ENCODE results near the gene RFX3.

Gene RFX3

DNA sequence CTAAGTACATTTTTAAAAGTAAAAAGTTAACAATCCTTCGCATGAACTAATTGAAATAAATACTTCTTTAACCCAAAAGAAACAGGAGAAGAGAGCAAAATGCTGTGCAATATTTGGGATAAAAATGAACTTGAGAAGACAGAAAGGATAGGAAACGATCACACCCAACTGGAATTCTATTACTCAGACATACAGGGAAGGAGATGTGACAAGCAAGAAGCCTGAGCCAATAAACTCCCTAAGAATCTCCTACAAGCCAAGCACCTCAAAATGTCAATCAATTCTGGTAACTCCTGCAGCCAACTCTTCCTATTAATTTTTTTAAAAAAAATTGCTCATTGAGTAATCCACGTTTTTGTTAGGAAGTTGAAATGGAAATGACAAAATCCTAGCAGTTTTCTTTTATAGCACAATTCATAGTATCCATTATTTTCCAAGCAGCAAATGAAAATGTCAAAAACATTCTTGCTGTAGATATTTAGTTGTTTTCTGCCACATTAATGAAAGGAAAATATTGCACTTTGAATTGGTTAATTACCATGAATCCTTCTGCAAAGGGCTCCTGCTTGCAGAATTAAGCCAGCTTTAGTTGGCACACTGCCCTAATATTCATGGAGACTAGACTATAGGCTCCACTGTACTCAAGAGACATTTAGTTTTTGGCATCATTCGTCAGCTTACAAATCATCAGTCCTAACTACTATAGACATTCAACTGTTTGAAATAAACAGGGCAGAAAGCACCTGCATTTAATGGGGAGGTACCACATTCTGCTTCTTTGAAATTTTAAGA, 89.0 kb downstream of the RFX3 start:
- in situ Hi-C loops (cut with MboI; ENCODE audit: low sequenced_read_pairs) = loop anchor here (25.0 kb wide), 1 partner anchor 200 kb away; no protein-coding TSS in a partner anchor

DNA sequence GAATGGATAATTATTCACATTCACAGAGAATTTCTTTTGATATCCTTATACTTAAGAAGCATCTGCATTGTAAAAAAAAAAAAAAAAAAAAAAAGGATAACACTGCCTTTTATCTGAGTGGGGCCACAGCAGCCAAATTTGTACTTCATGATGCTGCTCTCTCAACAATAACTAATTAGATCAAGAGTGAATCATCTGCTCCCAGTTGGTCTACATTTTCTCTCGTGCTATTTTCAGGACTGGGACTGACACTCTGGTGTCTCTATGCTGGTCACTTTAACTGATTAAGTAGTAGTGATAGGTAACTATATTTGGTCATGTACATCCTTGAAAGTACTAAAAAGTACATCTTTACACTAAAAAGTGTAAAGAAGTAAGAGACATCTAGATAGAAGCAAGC, 90.1 kb downstream of the RFX3 start:
- in situ Hi-C loops (cut with MboI; ENCODE audit: low sequenced_read_pairs) = loop anchor here (25.0 kb wide), 1 partner anchor 198 kb away; no protein-coding TSS in a partner anchor

DNA sequence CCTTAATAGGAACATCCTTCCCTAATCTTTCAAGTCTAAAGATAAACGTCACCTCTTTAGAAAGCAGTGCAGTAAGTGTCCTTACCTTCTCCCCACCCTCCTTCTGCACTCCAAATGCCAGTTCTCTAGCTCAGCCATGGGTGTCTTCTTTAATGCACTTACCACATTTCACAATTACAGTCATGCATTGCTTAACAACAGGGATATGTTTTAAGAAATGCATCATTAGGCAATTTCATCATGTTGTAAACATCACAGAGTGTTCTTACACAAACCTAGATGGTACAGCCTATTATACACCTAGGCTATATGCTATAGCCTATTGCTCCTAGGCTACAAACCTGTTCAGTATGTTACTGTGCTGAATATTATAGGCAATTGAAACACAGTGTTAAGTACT, 91.2 kb downstream of the RFX3 start:
- in situ Hi-C loops (cut with MboI; ENCODE audit: low sequenced_read_pairs) = loop anchor here (25.0 kb wide), 1 partner anchor 197 kb away; no protein-coding TSS in a partner anchor

DNA sequence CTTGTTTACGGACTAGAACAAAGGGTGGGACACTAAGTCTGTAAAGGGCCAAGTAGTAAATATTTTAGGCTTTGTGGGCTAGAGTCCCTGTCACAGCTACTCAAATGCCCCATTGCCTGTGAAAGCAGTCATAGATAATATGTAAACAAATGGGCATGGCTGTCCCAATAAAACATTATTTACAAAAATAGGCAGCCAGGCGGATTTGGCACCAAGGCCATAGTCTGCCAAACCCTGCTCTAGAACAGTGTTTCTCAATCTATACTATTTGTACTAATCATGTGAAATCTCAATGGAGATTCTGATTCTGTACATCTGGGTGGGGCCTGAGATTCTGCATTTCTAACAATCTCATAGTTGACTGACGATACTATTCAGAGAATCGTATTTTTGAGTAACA, 92.0 kb downstream of the RFX3 start:
- in situ Hi-C loops (cut with MboI; ENCODE audit: low sequenced_read_pairs) = loop anchor here (25.0 kb wide), 1 partner anchor 196 kb away; no protein-coding TSS in a partner anchor

DNA sequence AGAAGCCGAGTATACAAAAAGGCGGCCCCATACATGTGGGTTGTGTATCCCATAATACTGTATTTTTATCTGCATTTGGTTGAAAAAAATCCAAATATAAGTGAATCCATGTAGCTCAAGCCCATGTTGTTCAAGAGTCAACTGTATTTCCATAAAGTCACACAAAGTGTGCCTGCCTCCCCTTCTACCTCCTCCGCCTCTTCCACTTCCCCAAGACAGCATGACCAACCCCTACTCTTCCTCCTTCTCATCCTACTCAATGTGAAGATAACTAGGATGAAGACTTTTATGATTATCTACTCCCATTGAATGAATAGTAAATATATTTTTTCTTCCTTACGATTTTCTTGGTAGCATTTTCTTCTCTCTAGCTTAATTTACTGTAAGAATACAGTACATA, 92.7 kb downstream of the RFX3 start:
- in situ Hi-C loops (cut with MboI; ENCODE audit: low sequenced_read_pairs) = loop anchor here (25.0 kb wide), 1 partner anchor 196 kb away; no protein-coding TSS in a partner anchor

DNA sequence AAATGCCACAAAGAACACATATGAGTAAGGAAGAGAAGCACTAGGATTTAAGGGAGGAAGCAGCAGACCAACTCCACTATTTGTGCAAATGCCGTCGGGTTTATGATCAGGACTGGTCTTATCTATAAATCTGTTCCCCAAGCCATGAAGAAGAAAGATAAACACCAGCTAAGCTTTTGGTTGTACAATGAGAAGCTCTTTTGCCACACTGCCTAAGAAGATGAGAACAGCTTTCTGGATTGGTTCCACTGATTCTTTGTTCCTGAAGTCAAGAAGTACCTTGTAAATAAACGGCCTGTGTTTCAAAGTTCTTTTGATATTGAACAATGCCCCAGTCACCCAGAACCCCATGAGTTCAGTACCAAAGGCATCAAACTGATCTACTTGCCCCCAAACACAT, 93.9 kb downstream of the RFX3 start:
- in situ Hi-C loops (cut with MboI; ENCODE audit: low sequenced_read_pairs) = loop anchor here (25.0 kb wide), 1 partner anchor 195 kb away; no protein-coding TSS in a partner anchor

DNA sequence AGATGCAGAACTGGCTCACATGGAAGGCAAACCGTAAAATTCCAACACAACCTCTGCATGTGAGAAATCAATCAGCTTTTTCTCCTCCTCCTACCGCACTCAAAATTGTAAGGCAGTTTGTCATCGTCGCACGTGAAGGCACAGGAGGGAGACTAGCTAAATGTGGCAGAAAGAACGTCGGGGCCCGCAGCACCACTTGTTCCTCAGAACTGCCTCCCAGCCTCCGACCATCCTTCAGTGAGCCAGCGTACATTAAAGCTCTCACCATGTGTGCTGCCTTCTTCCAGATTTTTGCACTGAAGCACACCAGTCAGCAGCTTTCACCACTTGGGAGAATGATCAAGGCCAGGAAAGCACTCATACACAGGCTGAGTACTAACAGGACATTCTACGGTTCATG, 105.9 kb downstream of the RFX3 start:
- in situ Hi-C loops (cut with MboI; ENCODE audit: low sequenced_read_pairs) = no loop called here

DNA sequence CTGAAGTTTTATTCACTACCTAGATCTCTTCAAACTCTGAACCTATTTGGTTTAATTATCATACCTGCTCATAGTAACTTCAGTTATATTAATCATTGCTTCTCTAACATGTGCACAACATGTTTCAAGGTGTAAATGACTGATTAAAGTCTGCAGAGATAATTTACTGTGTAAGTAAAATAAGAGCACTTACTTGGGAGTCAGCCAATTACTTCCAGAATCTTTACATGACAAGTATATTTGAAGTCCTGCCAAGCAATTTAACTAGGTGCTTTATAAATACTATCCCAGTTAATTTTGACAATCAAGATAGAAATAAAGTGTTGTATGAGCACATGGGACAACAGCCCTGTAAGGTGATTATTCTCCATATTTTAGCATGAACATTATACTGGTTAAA, 109.9 kb downstream of the RFX3 start:
- in situ Hi-C loops (cut with MboI; ENCODE audit: low sequenced_read_pairs) = no loop called here

DNA sequence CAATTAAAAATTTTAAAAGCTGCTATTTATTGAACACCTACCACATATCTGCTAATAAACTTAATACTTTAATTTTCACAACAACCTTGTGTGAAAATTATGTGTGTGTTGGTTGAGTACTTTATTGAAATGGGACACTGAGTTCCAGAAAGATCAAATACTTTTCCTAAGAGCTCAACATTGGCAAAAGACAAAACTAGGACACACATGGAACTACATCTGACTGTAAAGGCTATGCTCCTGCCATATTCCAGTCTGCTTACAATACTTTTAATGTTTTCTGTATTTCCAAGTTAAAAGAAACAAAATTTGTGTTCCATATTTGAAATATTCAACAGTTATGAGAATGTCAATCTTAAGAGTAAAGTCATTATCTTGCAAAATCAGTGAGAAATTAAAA, 111.8 kb downstream of the RFX3 start:
- in situ Hi-C loops (cut with MboI; ENCODE audit: low sequenced_read_pairs) = no loop called here

DNA sequence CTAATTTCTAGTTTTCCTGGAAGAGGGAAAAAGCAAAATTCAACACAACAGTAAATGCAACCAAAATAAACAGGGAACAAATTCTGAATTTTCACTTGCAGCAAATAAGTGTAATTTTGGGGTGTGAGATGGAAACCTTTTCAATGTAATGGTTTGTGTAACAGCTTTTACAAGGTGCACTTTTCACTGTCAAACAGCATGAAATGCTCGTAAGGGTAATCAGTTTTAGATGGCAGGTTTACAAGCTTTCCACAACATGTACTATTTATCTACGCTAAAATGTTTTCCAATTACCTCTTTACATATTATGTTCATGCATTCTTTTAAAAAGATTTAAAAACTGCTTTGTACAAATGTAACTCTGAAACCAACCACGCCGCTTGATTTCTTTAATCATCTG, 115.3 kb downstream of the RFX3 start:
- in situ Hi-C loops (cut with MboI; ENCODE audit: low sequenced_read_pairs) = no loop called here

DNA sequence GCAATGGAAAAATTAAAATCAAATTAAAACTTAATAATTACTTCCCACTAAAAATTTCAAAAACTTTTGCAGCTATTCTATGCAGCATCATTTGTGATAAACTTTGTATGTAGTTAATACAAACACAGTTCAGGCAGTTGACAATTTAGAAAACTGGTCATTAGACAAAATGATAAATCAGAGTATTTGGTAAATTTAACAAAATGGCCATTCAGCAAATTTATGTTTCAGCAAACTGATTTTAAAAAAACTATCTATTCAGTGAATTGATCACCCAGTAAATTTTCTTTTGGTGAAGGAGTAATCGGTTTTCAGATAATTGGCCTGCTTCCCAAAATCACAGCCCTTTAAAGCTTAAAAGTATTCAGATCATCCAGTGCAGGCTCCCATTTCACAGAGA, 116.3 kb downstream of the RFX3 start:
- in situ Hi-C loops (cut with MboI; ENCODE audit: low sequenced_read_pairs) = no loop called here

DNA sequence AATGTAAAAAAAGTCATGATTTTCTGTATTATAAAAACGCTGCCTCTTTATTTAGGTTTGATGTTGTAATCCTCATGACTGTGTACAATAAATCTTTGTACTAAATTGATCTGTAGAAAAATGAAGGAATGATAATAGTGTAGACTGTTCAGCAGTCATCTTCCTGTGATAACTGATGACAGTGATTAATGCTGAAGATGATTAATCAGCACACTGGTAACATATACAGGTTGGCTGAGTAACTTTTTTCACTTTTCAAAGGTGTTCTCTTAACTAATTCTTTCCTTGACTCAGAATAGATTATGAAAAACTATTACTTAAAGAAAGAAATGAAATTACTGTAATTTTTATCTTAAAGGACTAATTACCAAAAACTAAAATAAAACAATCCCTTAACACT, 122.5 kb downstream of the RFX3 start:
- in situ Hi-C loops (cut with MboI; ENCODE audit: low sequenced_read_pairs) = no loop called here

DNA sequence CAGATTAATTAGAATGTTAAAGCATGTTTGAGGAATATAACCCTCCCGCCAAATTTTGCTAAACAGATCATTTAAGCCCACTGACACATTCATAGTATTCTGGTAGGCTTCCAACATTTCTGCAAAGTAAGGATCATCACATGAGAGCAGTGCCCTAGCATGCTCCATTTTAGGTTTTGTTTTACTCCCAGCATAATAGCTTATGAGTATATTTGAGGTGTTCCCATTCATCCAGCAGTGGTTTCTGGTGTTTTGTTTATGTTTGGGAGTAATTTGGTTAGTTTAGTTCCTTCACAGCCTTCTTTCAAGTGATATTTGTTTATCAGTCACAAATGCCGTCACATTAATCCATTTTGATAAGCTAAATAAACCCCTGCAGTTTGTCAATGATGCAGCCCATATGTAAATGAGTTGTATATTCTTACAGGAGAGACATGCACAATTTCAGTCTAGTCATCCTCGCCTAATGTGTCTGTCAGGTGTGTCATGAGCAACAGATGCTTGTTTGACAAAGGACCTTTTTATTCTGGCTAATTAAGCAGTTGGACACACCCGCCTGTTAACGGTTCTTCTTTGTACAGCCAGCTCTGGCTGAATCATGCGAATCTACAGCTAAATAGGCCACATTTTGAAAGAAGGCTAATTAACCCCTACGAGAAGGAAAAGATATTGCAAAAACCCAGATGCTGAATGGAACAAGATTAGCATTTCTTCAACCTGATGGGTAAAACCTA, 124.4 kb downstream of the RFX3 start:
- in situ Hi-C loops (cut with MboI; ENCODE audit: low sequenced_read_pairs) = no loop called here

DNA sequence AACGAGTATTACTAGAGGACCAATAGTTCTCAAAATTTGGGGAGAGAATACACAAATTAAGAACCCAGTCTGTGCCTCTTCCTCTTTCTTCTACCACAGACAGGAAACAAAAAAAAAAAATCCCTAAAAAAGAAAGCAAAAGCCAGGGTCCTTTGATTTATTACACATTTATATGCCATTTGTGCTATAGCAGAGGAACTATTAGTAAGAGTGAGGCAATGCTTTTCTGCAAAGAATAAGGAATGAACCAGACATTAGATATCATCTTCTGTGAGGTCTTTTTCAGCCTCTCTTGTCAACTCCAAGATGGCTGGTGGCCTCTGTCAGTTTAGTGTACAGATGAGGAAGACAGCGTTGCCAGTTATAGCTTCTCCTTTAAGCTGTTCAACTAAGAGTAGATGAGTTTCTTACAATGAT, 127.6 kb downstream of the RFX3 start:
- in situ Hi-C loops (cut with MboI; ENCODE audit: low sequenced_read_pairs) = no loop called here

DNA sequence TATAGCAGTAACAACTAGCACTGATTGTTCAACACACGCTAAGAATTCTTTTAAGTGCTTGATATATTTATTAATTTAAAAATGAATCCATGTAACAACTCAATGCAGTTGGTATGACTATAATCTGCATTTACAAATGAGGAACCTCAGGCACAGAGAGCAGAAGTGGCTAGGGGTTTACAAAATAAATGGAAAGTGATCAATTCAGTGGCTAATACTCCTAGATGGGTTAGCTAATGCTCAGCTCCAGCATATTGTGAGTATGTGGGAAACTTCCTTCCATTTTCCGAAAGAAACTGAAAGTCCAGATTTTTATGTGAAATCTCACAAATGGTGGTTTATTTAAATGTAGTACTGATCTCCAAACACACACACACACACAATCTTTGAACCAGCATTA, 128.0 kb downstream of the RFX3 start:
- in situ Hi-C loops (cut with MboI; ENCODE audit: low sequenced_read_pairs) = no loop called here

DNA sequence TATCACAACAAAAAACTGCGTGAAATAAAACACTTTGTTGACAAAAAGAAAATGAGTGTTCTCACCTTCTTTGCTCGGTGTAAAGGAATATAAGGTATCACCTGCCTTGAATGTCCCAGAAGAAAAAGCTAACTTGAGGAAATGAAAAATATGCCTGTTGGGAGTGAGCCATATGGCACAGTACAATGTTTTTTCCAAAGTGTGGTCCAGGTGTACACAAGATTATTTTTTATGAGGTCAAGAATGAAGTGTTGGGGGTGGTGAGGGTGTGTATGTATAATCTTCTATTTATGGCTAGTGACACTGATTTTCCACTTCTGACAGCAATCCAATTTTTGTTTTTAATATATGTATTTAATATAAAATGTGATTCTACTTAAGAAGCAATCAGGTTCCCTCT, 134.4 kb downstream of the RFX3 start:
- in situ Hi-C loops (cut with MboI; ENCODE audit: low sequenced_read_pairs) = no loop called here

DNA sequence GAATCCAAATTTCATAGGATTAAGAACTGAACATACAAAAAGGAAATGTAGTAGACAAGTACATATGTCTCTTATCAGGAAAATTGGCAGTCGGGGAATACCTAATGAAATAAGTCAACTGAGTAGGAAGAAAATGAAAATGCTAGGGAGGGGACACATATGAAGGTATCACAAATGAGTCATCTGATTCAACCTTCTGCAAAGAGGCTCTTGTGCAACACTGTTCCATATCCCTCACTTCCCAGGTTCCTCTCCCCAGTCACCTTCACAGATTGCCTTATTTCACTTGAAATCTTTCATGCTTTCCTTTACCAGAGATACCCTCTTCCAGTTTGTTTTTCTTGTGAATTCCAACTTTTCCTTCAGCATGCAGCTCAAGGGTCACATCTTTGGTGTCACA, 139.0 kb downstream of the RFX3 start:
- in situ Hi-C loops (cut with MboI; ENCODE audit: low sequenced_read_pairs) = no loop called here

DNA sequence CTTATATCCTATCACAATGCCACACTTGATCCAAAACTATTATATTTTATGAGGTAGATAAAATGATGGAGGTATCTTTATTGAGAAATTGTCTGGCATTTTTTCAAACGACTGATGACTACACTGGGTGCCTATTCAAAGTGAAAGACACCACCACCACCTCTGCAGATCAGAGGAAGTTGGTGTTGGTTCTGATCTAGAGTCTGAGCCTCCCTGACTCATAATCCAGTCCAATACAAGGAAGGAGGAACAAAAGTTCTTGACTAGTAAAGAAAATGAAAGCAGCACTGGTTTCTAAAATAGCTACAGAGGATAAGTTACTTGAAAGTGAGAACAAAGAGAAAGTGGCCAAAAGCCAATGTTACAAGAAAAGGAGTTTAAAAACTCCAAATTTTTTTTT, 139.9 kb downstream of the RFX3 start:
- in situ Hi-C loops (cut with MboI; ENCODE audit: low sequenced_read_pairs) = no loop called here

DNA sequence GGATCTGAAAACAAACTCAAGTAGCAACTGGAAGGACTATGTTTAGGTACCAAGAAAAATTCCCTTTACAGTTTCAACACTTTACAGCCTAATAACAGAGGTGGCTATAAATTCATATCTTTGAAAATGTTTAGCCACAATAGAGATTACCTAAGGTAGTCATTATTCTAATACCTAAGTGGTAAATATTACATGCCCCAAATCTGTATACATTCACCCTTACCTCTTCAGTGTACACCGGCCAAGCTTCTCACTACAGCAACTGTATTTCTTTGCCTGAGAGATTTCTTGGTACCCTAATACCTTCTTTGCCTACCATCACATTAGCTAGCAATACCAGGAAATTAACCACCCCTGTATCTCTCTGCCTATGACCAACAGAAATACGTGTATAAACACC, 154.0 kb downstream of the RFX3 start:
- in situ Hi-C loops (cut with MboI; ENCODE audit: low sequenced_read_pairs) = no loop called here

DNA sequence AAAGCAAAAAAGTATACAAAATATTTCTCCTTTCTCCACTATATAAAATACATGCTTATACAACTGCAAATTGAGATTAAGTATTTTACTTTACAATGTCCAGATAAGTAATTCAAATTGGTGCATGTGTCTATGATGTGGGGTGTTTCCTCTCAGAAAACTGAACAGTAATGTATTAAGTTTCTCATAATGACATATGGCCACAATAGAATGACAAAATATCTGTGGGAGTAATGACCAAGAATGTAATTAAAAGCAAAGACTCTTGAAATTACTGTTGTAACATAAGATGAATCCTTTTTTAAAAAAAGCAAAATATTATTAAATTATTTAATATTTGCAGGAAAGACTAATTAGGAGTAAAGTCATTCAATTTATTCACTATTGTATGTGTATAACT, 155.1 kb downstream of the RFX3 start:
- in situ Hi-C loops (cut with MboI; ENCODE audit: low sequenced_read_pairs) = no loop called here

DNA sequence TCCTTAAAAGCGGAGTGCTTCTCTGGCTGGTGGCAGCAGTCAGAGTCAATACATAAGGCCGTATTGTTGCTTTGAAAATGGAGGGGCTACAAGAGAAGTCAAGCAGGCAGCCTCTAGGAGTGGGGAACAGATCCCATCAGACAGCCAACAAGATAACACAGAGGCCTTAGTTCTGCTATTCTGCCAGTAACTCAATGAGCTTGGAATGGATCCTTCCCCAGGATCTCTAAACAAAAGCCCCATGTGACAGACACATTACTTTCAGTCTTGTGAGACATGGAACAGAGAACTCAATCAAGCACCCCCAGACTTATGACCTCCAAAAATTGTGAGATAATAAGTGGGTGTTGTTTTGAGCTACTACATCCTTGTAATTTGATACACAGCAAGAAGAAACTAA, 158.6 kb downstream of the RFX3 start:
- in situ Hi-C loops (cut with MboI; ENCODE audit: low sequenced_read_pairs) = no loop called here
